HG03196 (cell line): ENCODE data around the gene SPSB2.
"Not testable (repeated sequence)": the region's sequence is repeated elsewhere in the genome, so short reads cannot be mapped to it uniquely, and the experiment has no call there.

ENCODE experiments used
- ATAC-seq: cut with Tn5 transposase; IDR thresholded peaks from one replicate; pipeline ENCODE4 v1.9.1; 2021; ENCODE audit not compliant: unreplicated experiment

Gene SPSB2

DNA sequence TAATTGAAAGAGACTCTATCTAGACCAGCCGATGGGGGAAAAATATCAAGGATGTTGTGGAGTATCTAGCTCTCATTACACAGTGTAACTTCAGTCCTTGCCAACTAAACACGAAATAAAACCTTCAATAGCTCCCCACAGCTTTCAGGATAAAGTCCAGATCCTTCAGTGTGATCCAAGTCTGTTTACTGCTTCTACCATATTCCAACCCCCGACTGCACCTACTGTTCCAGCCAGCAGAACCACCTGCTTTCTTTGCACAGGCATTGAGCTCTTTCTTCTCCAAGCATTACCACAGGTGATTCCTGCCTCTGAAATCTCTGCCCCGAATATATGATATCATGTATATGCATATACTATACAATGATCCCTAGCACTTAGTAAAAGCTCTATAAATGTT lies 29.3 kb upstream of the SPSB2 start:
- no peak for ATAC-seq

- ATAC-seq = no peak
Observed at GRCh38 chr12:6899837-6900519, 26.9 kb upstream of the SPSB2 start.

DNA sequence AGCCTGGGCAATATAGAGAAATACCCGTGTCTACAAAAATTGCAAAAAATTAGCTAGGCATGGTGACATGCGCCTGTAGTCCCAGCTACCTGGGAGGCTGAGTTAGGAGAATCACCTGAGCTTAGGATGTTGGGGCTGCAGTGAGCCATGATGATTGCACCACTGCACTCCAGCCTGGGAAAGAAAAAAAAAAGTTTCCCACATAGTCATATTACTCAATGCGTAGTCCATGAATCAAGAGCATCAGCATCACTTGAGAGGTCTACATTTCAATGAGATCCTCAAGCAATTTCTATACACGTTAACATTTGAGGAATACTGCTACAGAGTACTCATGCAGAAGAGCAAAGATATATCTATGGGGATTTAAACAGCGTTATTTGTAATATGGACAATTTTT lies 26.3 kb upstream of the SPSB2 start:
- no peak for ATAC-seq

GRCh38 chr12:6896846-6897435 lies 23.8 kb upstream of the SPSB2 start:
- ATAC-seq = no peak

GRCh38 chr12:6894321-6894720 lies 21.2 kb upstream of the SPSB2 start:
- ATAC-seq = no peak

- ATAC-seq = not testable (repeated sequence)
Observed at GRCh38 chr12:6892683-6893082, 19.6 kb upstream of the SPSB2 start.

DNA sequence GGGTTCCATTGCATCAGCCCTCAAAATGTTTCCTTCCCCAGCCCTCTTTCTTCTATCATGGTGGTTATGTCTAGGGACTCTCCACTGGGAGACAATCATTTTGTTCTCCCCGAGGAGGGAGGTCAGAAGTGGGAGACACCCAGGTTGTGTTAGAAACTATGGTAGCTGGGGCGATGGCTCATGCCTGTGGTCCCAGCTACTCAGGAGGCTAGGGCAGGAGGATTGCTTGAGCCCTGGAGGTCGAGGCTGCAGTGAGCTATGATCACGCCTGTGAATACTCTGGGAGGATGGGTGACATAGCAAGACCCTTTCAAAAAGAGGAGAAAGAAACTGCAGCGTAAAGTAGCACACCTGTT lies 18.5 kb upstream of the SPSB2 start:
- ATAC-seq = peak; percentile 13

DNA sequence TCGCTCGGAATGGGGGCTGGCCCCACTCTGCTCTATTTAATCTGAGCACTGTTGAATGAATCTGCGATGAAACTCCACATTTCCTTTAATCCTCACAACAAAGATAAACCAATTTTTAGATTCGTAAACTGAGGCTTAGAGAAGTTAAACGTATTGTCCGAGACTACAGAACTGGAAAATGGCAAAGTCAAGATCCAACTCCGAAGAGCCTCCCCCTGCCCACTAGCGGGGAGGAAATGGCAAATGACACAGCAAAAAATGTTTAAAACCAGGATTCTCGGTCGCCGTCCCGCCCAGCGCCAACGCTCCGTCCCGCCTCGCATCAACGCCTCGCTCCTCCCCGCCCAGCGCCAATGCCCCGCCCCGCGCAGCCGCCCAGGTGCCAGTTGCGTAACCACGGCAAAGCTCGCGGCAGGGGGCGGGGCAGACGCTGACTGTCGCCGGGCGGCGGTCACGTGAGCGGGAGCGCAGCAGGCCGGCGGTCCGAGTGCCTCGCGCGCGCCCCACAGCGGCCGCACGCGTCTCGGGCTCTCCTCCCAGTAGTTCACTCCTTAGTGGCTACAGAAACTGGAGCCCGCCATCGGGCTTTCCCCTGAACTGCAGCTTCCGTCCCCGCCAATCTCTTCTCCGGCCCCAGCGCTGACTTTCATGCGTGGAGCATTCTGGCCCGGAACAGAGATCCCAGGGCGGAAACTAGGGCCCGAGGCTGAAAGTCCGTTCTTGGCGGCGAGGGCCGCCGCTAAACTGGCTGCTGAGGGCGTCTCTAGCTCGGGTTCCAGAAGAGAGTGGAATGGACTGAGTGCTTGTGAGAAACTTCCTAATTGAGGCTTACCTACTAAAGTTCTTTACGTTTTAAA lies 17.9 kb upstream of the SPSB2 start:
- ATAC-seq = peak; percentile 94

GRCh38 chr12:6889775-6890573 lies 16.9 kb upstream of the SPSB2 start:
- ATAC-seq = not testable (repeated sequence)

DNA sequence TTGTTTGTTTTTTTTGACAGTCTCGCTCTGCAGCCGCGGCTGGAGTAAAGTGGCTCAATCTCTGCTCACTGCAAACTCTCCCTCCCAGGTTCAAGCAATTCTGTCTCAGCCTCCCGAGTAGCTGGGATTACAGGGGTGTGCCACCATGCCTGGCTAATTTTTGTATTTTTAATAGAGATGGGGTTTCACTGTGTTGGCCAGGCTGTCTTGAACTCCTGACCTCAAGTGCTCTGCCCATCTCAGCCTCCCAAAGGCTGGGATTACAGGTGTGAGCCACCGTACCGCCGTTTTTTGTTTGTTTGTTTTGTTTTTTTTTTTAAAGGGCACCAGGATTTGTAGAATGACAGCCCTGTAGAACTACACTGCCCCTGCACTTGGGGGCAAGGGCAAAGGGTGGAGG lies 15.7 kb upstream of the SPSB2 start:
- not testable (repeated sequence) for ATAC-seq

- ATAC-seq = no peak
Observed at GRCh38 chr12:6888360-6888759, 15.3 kb upstream of the SPSB2 start.

- no peak for ATAC-seq
Observed at GRCh38 chr12:6887460-6887859, 14.4 kb upstream of the SPSB2 start.

GRCh38 chr12:6886206-6886999 lies 13.3 kb upstream of the SPSB2 start:
- ATAC-seq = not testable (repeated sequence)

DNA sequence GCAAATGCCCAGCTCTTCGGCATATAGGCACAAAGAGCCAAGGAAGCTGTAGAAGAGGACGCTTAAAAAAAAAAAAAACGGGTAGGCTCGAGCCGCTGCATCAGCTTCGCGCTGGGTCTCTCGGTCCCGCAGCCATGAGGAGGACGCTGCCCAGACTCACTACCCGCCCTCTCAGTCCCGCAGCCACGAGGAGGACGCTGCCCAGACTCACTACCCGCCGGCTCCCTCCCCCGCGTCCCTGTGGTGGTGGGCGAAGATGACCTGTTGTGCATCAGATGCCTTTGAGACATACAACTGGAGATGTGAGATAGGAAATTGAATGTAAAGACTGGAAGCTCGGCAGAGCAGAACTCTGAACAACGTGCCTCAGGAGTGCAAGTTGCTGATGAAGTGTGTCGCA lies 11.4 kb upstream of the SPSB2 start:
- ATAC-seq = no peak

DNA sequence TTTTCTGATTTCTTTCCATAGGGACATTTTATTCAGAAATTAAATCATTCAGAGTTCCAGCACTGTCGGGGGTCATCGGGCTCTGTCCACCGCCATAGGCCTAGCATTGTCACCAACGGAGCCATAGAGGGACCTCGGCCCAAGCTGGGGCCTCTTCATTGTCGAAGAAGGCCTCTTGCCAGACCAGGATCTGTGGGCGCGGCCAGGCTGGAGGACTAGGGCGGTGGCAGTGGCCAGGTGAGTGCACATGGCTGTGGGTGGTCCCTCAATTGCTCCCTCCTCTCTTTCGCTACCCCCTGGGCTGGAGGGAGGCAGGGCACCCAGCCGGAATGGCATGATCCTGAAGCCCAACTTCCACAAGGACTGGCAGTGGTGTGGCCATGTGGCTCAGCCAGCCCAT lies 10.6 kb upstream of the SPSB2 start:
- ATAC-seq = no peak

DNA sequence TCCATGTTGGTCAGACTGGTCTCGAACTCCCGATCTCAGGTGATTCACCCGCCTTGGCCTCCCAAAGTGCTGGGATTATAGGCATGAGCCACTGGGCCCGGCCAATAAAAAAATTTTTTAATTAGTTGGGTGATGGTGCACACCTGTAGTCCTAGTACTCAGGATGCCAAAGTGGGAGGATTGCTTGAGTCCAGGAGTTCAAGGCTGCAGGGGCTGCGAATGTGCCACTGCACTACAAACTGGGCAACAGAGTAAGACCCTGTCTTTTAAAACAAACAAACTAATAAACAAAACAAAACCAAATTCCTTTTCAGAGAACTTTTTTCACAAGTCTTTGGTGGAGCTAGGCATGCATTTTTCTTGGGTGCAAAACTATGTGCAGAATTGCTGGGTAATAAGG lies 10.1 kb upstream of the SPSB2 start:
- ATAC-seq = no peak

GRCh38 chr12:6879824-6880223 lies 6.7 kb upstream of the SPSB2 start:
- ATAC-seq = not testable (repeated sequence)

DNA sequence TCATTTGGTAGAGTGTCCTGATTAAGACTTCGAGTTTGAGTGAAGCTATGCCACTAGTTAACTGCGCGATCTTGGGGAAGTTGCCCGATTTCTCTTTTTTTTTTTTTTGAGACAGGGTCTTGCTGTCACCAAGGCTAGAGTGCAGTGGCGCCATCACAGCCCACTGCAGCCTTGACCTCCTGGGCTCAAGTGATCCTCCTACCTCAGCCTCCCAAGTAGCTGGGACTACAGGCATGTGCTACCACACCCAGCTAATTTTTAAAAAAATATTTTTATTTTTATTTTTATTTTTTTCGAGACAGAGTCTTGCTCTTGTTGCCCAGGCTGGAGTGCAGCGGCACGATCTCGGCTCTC lies 889 bp upstream of the SPSB2 start:
- ATAC-seq = not testable (repeated sequence)

DNA sequence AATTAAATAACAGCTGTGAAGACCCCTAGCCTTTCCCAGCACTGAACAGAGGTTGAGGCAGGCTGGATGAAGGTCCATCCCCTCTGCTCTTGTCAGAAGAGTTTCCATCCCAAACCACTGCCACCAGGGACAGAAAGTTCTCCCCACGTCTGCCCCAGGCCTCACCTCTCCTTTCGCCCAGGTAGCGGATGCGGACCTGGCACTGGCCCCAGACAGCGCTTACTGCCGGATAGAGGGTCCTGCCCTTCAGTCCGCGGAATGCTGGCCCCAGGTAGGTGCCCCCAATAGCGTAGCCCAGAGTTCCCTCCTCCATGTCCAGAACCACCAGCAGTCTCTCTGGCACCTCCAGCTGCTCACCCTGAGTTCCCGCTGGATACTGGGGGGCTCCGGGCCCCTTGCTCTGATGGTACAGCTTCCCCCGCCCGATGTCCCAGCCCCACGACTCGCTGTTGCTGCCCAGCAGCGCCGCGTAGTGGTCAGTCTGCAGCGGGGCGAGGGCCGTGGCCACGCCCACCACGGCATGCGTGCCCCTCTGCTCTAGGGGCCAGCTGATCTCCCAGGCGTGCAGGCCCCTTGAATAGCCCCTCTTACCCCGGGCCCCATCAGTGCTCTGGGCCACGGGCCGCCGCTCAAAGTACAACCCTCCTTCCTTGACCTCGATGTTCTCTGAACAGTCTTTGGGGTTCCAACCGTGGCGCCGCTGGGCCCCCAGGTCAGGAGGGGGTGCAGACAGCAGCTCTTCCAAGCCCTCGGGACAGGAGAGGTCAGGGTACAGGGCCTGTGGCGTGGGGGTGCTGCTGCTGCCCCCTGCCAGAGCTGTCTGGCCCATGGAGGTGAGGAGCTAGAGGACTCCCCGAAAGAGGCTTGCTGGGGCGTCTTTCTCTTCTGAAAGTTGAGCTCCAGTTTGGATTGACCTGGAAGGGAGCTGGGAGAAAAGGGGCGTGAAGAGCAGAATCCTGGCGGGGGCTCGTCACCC lies 742 bp downstream of the SPSB2 start:
- ATAC-seq = no peak
